ENCODE measurements around the gene TUT4.

Gene TUT4

GRCh38 chr1:52569449-52570210, 16.7 kb upstream of the TUT4 start:
- TF ChIP-seq TAF1 (IDR thresholded peaks at IDR 0.05; ENCODE audit: borderline replicate concordance, low read depth, low read length) (no peak), POLR2AphosphoS5 (IDR thresholded peaks at IDR 0.05; ENCODE audit: low read depth, low read length) (no peak), POLR2A (IDR thresholded peaks at IDR 0.05; ENCODE audit: low read depth, low read length) (no peak)
- DNase-seq (ENCODE audit: insufficient read length): no peak
- FAIRE-seq: no peak

GRCh38 chr1:52567943-52568342, 15.1 kb upstream of the TUT4 start:
- FAIRE-seq (no peak), DNase-seq (ENCODE audit: insufficient read length) (no peak)
- TF ChIP-seq POLR2AphosphoS5 (IDR thresholded peaks at IDR 0.05; ENCODE audit: low read depth, low read length): no peak
- TF ChIP-seq TAF1 (IDR thresholded peaks at IDR 0.05; ENCODE audit: borderline replicate concordance, low read depth, low read length): no peak
- no peak for TF ChIP-seq POLR2A (IDR thresholded peaks at IDR 0.05; ENCODE audit: low read depth, low read length)

DNA sequence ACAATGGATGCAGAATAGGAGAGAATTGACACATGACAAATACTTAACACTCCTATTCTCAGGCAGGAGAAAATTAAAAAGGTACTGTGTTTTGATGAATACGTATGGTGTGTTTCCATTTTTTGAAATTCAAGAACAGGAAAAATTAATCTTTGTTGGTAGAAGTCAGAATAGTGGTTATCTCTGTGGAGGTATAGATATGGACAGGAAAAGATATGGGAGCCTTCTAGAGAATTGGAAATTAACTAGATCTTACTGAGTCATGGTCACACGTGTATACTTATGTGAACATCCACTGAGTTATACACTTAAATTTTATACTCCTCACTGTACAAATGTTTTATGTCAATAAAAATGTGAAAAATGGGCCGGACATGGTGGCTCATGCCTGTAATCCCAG, 9.9 kb upstream of the TUT4 start:
- DNase-seq (ENCODE audit: insufficient read length) (no peak), FAIRE-seq (no peak)
- TF ChIP-seq POLR2A (IDR thresholded peaks at IDR 0.05; ENCODE audit: low read depth, low read length) (no peak), TAF1 (IDR thresholded peaks at IDR 0.05; ENCODE audit: borderline replicate concordance, low read depth, low read length) (no peak), POLR2AphosphoS5 (IDR thresholded peaks at IDR 0.05; ENCODE audit: low read depth, low read length) (no peak)

GRCh38 chr1:52559875-52560274, 7.0 kb upstream of the TUT4 start:
- TF ChIP-seq POLR2A (IDR thresholded peaks at IDR 0.05; ENCODE audit: low read depth, low read length): no peak
- no peak for TF ChIP-seq POLR2AphosphoS5 (IDR thresholded peaks at IDR 0.05; ENCODE audit: low read depth, low read length)
- TF ChIP-seq TAF1 (IDR thresholded peaks at IDR 0.05; ENCODE audit: borderline replicate concordance, low read depth, low read length): no peak
- DNase-seq (ENCODE audit: insufficient read length) (no peak), FAIRE-seq (no peak)

- DNase-seq (ENCODE audit: insufficient read length) (no peak), FAIRE-seq (no peak)
- TF ChIP-seq POLR2AphosphoS5 (IDR thresholded peaks at IDR 0.05; ENCODE audit: low read depth, low read length) (no peak), POLR2A (IDR thresholded peaks at IDR 0.05; ENCODE audit: low read depth, low read length) (no peak), TAF1 (IDR thresholded peaks at IDR 0.05; ENCODE audit: borderline replicate concordance, low read depth, low read length) (no peak)
These were observed 6.0 kb upstream of the TUT4 start for GRCh38 chr1:52558941-52559340.

GRCh38 chr1:52556641-52557360, 3.9 kb upstream of the TUT4 start:
- TF ChIP-seq POLR2AphosphoS5 (IDR thresholded peaks at IDR 0.05; ENCODE audit: low read depth, low read length) (no peak), POLR2A (IDR thresholded peaks at IDR 0.05; ENCODE audit: low read depth, low read length) (no peak), TAF1 (IDR thresholded peaks at IDR 0.05; ENCODE audit: borderline replicate concordance, low read depth, low read length) (no peak)
- no peak for FAIRE-seq
- no peak for DNase-seq (ENCODE audit: insufficient read length)

GRCh38 chr1:52554756-52555155, 1.9 kb upstream of the TUT4 start:
- TF ChIP-seq POLR2AphosphoS5 (IDR thresholded peaks at IDR 0.05; ENCODE audit: low read depth, low read length) (no peak), POLR2A (IDR thresholded peaks at IDR 0.05; ENCODE audit: low read depth, low read length) (no peak), TAF1 (IDR thresholded peaks at IDR 0.05; ENCODE audit: borderline replicate concordance, low read depth, low read length) (no peak)
- FAIRE-seq (no peak), DNase-seq (ENCODE audit: insufficient read length) (no peak)

DNA sequence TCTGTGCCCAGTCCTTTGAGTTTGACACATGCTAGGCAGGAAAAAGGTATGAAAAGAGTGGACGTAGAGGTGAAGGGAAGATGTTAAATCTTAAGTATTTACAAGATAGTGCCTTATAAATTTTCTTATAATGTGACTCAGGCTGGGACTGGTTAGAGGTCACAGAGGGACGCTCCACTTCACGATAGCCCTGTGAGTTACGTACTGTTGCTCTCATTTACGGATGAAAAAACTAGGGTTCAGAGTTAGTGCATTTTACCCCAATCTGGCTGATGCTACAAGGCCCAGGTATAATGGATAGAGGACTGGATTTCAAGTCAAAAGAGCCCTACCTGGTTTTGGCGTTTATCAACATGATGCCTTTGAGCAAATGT, 1.4 kb upstream of the TUT4 start:
- TF ChIP-seq TAF1 (IDR thresholded peaks at IDR 0.05; ENCODE audit: borderline replicate concordance, low read depth, low read length) (no peak), POLR2AphosphoS5 (IDR thresholded peaks at IDR 0.05; ENCODE audit: low read depth, low read length) (no peak), POLR2A (IDR thresholded peaks at IDR 0.05; ENCODE audit: low read depth, low read length) (no peak)
- FAIRE-seq: no peak
- no peak for DNase-seq (ENCODE audit: insufficient read length)

GRCh38 chr1:52553362-52554266, 722 bp upstream of the TUT4 start:
- peak; percentile 92 for FAIRE-seq
- TF ChIP-seq POLR2A (IDR thresholded peaks at IDR 0.05; ENCODE audit: low read depth, low read length): peak; percentile 80
- TF ChIP-seq POLR2AphosphoS5 (IDR thresholded peaks at IDR 0.05; ENCODE audit: low read depth, low read length): no peak
- 0 out of 2 replicates have a peak, but pooled peaks have one; percentile 30 for TF ChIP-seq TAF1 (IDR thresholded peaks at IDR 0.05; ENCODE audit: borderline replicate concordance, low read depth, low read length)
- DNase-seq (ENCODE audit: insufficient read length): peak; percentile 66

DNA sequence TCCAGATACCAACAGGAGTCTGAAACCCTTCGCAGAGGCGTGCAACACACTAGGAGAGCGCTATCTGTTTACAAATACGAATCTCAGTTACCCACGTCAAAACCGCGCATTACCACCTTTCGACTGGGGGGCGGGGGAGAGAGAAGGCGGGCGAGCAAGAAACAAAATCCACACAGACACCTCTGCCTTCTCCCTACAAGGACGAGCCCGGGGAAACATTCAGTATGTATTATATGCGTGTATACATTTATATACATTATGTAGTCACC, 722 bp downstream of the TUT4 start:
- DNase-seq (ENCODE audit: insufficient read length): peak; percentile 26
- TF ChIP-seq POLR2AphosphoS5 (IDR thresholded peaks at IDR 0.05; ENCODE audit: low read depth, low read length) (no peak), TAF1 (IDR thresholded peaks at IDR 0.05; ENCODE audit: borderline replicate concordance, low read depth, low read length) (no peak), POLR2A (IDR thresholded peaks at IDR 0.05; ENCODE audit: low read depth, low read length) (no peak)
- peak; percentile 85 for FAIRE-seq

DNA sequence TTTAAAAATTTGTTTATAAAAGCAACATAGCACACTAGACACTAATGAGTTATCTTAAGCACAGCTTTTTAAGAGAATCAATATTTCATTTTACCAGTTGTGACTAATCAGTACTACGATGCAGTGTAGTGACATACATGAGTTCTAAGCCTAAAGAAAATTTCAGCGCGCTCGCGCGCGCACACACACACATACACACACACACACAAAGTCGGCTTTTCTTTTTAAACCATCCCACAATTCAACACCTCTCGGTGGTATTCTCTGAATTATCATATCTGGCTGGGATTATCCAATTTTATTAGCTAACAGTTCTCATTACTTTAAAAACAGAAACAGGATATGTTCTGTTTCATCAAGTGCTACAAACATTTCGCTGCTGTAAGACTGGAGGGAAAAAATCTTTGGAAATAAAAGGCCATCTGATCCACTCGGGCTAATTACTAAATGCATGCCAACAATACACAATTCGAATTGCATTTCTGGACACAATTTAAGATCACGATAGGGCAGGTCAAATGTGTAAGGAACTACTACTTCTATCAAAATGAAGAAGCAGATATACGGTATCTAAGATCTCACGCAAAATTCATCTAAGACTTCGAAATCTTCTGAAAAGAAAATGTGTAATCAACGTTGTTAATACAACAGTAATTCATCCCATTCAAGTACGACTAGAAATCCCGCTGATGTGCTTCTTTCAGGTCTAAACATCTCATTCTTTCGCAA, 1.2 kb downstream of the TUT4 start:
- FAIRE-seq (peak; percentile 36), DNase-seq (ENCODE audit: insufficient read length) (no peak)
- TF ChIP-seq POLR2A (IDR thresholded peaks at IDR 0.05; ENCODE audit: low read depth, low read length): no peak
- TF ChIP-seq TAF1 (IDR thresholded peaks at IDR 0.05; ENCODE audit: borderline replicate concordance, low read depth, low read length): no peak
- TF ChIP-seq POLR2AphosphoS5 (IDR thresholded peaks at IDR 0.05; ENCODE audit: low read depth, low read length): no peak

Data from GM12892 (cell line).